Measurements from ENCODE around the gene PCDHA12. TPM values are rescaled to one million over a fixed set of nuclear protein-coding genes. Genes with fewer than 3 reads are reported as not detected.
"Not testable (repeated sequence)": the region's sequence is repeated elsewhere in the genome, so short reads cannot be mapped to it uniquely, and the experiment has no call there.

Gene PCDHA12
- polyA plus RNA-seq, 1 donor from 2014 or later: 12.8 TPM

DNA sequence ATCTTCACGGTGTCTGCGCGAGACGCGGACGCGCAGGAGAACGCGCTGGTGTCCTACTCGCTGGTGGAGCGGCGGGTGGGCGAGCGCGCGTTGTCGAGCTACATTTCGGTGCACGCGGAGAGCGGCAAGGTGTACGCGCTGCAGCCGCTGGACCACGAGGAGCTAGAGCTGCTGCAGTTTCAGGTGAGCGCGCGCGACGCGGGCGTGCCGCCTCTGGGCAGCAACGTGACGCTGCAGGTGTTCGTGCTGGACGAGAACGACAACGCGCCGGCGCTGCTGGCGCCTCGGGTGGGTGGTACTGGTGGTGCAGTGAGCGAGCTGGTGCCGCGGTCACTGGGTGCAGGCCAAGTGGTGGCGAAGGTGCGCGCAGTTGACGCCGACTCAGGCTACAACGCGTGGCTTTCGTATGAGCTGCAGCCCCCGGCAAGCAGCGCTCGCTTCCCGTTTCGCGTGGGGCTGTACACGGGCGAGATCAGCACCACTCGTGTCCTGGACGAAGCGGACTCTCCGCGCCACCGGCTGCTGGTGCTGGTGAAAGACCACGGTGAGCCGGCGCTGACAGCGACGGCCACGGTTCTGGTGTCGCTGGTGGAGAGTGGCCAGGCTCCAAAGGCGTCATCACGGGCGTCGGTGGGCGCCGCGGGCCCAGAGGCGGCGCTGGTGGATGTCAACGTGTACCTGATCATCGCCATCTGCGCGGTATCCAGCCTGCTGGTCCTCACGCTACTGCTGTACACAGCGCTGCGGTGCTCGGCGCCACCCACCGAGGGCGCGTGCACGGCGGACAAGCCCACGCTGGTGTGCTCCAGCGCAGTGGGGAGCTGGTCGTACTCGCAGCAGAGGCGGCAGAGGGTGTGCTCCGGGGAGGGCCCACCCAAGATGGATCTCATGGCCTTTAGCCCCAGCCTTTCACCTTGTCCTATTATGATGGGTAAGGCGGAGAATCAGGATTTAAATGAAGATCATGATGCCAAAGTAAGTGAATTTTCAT is 45.3 kb upstream of the PCDHA12 start:
- not testable (repeated sequence) for H2AFZ ChIP-seq (ENCODE audit: low read depth, low read length); H3F3A ChIP-seq (ENCODE audit: insufficient read depth, low read length, poor library complexity, severe bottlenecking); H3K27me3 ChIP-seq (ENCODE audit: insufficient read depth, low read depth, low read length); H3K4me3 ChIP-seq (ENCODE audit: low read length); H4K20me1 ChIP-seq (ENCODE audit: insufficient read depth); H3K27ac ChIP-seq (ENCODE audit: low read length); H3K4me2 ChIP-seq (ENCODE audit: low read length); H3K9me2 ChIP-seq (ENCODE audit: insufficient read depth, low read length); H3K9ac ChIP-seq (ENCODE audit: low read length)
- H3K36me3 ChIP-seq (ENCODE audit: insufficient read depth, low read length): peaks cover 23% of the 10 kb centered on the region
- H3K9me3 ChIP-seq (ENCODE audit: low read length): peaks cover 42% of the 10 kb centered on the region
- H3K79me2 ChIP-seq (replicated peaks; ENCODE audit: insufficient read depth, low read length): peaks cover 39% of the 10 kb centered on the region

- Histone ChIP-seq H3K9me3 (ENCODE audit: low read length) (peaks cover 50% of the 10 kb centered on the region), H3K9ac (ENCODE audit: low read length) (no peak within 1 kb of the TSS), H3K4me2 (ENCODE audit: low read length) (no peak within 1 kb of the TSS), H3F3A (ENCODE audit: insufficient read depth, low read length, poor library complexity, severe bottlenecking) (no peaks in the 10 kb centered on the region), H3K27me3 (ENCODE audit: insufficient read depth, low read depth, low read length) (no peaks in the 10 kb centered on the region), H3K36me3 (ENCODE audit: insufficient read depth, low read length) (peaks cover 40% of the 10 kb centered on the region), H3K9me2 (ENCODE audit: insufficient read depth, low read length) (no peaks in the 10 kb centered on the region), H4K20me1 (ENCODE audit: insufficient read depth) (no peaks in the 10 kb centered on the region), H2AFZ (ENCODE audit: low read depth, low read length) (no peak within 1 kb of the TSS), H3K79me2 (replicated peaks; ENCODE audit: insufficient read depth, low read length) (peaks cover 26% of the 10 kb centered on the region), H3K4me3 (ENCODE audit: low read length) (no peak within 1 kb of the TSS), H3K27ac (ENCODE audit: low read length) (no peak within 1 kb of the TSS)
- TF ChIP-seq, protein P1, sequence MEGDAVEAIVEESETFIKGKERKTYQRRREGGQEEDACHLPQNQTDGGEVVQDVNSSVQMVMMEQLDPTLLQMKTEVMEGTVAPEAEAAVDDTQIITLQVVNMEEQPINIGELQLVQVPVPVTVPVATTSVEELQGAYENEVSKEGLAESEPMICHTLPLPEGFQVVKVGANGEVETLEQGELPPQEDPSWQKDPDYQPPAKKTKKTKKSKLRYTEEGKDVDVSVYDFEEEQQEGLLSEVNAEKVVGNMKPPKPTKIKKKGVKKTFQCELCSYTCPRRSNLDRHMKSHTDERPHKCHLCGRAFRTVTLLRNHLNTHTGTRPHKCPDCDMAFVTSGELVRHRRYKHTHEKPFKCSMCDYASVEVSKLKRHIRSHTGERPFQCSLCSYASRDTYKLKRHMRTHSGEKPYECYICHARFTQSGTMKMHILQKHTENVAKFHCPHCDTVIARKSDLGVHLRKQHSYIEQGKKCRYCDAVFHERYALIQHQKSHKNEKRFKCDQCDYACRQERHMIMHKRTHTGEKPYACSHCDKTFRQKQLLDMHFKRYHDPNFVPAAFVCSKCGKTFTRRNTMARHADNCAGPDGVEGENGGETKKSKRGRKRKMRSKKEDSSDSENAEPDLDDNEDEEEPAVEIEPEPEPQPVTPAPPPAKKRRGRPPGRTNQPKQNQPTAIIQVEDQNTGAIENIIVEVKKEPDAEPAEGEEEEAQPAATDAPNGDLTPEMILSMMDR (IDR thresholded peaks at IDR 0.05; ENCODE audit: poor library complexity, severe bottlenecking): no peak
- TF ChIP-seq TAF1 (IDR thresholded peaks at IDR 0.05; ENCODE audit: low read depth) (no peak), EP300 (conservative IDR thresholded peaks at IDR 0.05; ENCODE audit: poor library complexity, severe bottlenecking) (no peak), RAD21 (conservative IDR thresholded peaks at IDR 0.05) (no peak), POLR2AphosphoS5 (IDR thresholded peaks at IDR 0.05) (no peak), SMC3 (conservative IDR thresholded peaks at IDR 0.05; ENCODE audit: poor library complexity) (no peak), MXI1 (conservative IDR thresholded peaks at IDR 0.05; ENCODE audit: poor library complexity, severe bottlenecking) (no peak), EZH2 (IDR thresholded peaks at IDR 0.05; ENCODE audit: borderline replicate concordance, insufficient read depth, low read length, poor library complexity, severe bottlenecking) (no peak)
- TF ChIP-seq, protein P2, sequence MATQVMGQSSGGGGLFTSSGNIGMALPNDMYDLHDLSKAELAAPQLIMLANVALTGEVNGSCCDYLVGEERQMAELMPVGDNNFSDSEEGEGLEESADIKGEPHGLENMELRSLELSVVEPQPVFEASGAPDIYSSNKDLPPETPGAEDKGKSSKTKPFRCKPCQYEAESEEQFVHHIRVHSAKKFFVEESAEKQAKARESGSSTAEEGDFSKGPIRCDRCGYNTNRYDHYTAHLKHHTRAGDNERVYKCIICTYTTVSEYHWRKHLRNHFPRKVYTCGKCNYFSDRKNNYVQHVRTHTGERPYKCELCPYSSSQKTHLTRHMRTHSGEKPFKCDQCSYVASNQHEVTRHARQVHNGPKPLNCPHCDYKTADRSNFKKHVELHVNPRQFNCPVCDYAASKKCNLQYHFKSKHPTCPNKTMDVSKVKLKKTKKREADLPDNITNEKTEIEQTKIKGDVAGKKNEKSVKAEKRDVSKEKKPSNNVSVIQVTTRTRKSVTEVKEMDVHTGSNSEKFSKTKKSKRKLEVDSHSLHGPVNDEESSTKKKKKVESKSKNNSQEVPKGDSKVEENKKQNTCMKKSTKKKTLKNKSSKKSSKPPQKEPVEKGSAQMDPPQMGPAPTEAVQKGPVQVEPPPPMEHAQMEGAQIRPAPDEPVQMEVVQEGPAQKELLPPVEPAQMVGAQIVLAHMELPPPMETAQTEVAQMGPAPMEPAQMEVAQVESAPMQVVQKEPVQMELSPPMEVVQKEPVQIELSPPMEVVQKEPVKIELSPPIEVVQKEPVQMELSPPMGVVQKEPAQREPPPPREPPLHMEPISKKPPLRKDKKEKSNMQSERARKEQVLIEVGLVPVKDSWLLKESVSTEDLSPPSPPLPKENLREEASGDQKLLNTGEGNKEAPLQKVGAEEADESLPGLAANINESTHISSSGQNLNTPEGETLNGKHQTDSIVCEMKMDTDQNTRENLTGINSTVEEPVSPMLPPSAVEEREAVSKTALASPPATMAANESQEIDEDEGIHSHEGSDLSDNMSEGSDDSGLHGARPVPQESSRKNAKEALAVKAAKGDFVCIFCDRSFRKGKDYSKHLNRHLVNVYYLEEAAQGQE (IDR thresholded peaks at IDR 0.05; ENCODE audit: borderline replicate concordance): no peak
These were observed 41.1 kb upstream of the PCDHA12 start, which contains the start of gene PCDHA7 for GRCh38 chr5:140833993-140834392. TSS of gene PCDHA7 (plus strand) at chr5:140834269. CDS start at chr5:140834384, 115 bp downstream.

DNA sequence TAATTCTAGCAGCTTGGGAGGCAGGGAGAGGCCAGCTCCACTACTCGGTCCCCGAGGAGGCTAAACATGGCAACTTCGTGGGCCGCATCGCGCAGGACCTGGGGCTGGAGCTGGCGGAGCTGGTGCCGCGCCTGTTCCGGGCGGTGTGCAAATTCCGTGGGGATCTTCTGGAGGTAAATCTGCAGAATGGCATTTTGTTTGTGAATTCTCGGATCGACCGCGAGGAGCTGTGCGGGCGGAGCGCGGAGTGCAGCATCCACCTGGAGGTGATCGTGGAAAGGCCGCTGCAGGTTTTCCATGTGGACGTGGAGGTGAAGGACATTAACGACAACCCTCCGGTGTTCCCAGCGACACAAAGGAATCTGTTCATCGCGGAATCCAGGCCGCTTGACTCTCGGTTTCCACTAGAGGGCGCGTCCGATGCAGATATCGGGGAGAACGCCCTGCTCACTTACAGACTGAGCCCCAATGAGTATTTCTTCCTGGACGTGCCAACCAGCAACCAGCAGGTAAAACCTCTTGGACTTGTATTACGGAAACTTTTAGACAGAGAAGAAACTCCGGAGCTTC is 40.6 kb upstream of the PCDHA12 start:
- not testable (repeated sequence) for H3K4me3 ChIP-seq (ENCODE audit: low read length); H3K27ac ChIP-seq (ENCODE audit: low read length); H3K9me2 ChIP-seq (ENCODE audit: insufficient read depth, low read length); H3K9ac ChIP-seq (ENCODE audit: low read length); H3K4me2 ChIP-seq (ENCODE audit: low read length); H3F3A ChIP-seq (ENCODE audit: insufficient read depth, low read length, poor library complexity, severe bottlenecking); H4K20me1 ChIP-seq (ENCODE audit: insufficient read depth); H2AFZ ChIP-seq (ENCODE audit: low read depth, low read length); H3K27me3 ChIP-seq (ENCODE audit: insufficient read depth, low read depth, low read length)
- H3K36me3 ChIP-seq (ENCODE audit: insufficient read depth, low read length): peaks cover 38% of the 10 kb centered on the region
- H3K9me3 ChIP-seq (ENCODE audit: low read length): peaks cover 49% of the 10 kb centered on the region
- H3K79me2 ChIP-seq (replicated peaks; ENCODE audit: insufficient read depth, low read length): peaks cover 31% of the 10 kb centered on the region

All from neural cell (in vitro differentiated cells).